ENCODE measurements around the gene DGKD. TPM values are rescaled to one million over a fixed set of nuclear protein-coding genes. Genes with fewer than 3 reads are reported as not detected.
A peak's percentile ranks its signal among the peaks of the same experiment; 100 is the strongest.

The DGKD gene
- total and polyA plus RNA-seq, 4 donors, result 26.0 to 75.0 (median 43.8) TPM

DNA sequence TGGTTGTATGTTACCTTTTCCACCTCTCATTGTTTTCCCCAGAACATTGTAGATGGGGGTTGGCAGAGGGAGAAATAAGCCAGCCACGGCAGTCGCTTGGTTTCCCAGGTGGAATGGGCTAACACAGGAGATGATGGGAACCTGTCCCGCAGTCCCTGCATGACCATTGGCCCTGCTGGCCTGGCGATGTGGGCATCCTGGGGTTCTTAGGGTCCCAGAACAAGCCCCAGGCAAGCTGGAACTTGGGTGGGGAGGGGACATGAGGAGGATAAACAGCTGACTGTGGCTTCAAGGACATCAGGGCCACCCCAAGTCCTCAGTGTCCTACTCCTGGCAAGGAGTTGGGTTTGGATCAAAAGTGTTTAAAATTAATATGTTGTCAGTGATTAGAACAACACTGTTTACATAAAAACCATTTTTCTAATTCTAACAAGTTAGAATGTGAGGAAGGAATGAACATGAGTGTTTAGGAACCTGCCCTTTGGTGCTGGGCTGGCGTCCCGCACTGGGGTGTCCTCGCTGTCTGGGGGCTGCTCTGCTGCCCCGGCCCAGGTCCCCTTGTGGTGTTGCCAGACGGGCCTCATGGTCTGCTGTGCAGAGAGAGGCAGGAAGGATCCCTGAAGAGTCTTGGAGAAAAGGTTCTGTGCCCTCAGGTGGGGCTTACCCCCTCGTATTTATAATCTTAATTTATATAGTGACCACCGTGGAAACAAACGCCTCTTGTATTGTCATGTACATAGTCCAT is 117.2 kb downstream of the DGKD start:
- DNase-seq (ENCODE audit: low read depth in 4 of 6, low spot score in 6 of 6), result no peak
- Histone ChIP-seq H3K9me3 (ENCODE audit: control insufficient read depth, insufficient read depth, low read length) (no peaks in the 10 kb centered on the region), H3K4me3 (ENCODE audit: low read depth, low read length) (no peak overlapping the region), H3K4me1 (ENCODE audit: control insufficient read depth, insufficient read depth, low read length) (peaks cover 20% of the 10 kb centered on the region), H3K27me3 (ENCODE audit: control insufficient read depth, insufficient read depth, low read length) (no peaks in the 10 kb centered on the region), H3K36me3 (ENCODE audit: control insufficient read depth, insufficient read depth, low read length) (peaks cover 87% of the 10 kb centered on the region), H3K27ac (ENCODE audit: low read depth, low read length) (no peak overlapping the region)
- 100% methylated on average over 7 of the region's 12 CpGs for WGBS (ENCODE audit: insufficient coverage)

DNA sequence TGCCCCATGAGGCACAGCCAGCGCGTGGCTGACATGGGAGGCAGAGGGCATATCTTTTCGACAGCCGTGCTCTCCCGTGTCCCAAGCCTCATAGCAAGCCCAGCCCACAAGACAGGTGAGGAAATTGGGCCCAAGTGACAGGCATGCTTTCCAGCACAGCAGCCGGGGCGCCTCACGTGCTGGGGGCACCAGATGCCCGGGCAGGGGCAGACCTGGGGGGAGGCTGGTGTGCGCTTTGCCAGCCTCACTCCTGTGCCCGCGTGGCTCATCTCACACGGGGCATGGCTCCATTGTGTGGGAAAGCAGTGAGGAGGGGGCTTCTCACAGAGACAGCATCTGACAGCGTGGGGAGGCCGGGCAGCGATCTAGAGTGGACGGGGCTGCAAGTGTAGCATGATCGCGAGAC is 119.1 kb downstream of the DGKD start:
- WGBS (ENCODE audit: insufficient coverage), result 92% methylated on average over 16 of the region's 19 CpGs
- DNase-seq (ENCODE audit: low read depth in 4 of 6, low spot score in 6 of 6), result no peak

DNA sequence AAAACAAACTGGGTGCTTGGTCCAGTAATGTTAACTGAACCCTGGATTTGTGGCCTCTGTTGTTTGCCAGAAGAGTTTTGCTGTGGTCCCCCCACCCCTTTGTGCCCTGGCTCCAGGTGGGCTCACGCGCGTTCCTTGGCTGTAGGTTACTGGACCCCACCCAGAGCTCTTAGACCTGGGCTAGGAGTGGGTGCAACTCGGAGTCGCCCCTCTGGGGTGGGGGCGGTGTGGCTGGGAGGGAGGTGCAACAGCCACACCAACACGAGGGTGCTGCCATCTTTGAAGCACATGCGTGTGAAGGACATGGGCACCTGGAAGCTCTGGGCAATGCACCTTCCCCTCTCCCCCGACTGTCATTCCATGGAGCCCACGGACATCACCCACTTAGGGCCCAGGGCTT is 119.6 kb downstream of the DGKD start:
- WGBS (ENCODE audit: insufficient coverage), result 94% methylated on average over 10 of the region's 10 CpGs
- H3K4me3 ChIP-seq (ENCODE audit: low read depth, low read length), result no peak overlapping the region
- peaks cover 20% of the 10 kb centered on the region for H3K4me1 ChIP-seq (ENCODE audit: control insufficient read depth, insufficient read depth, low read length)
- no peak for DNase-seq (ENCODE audit: low read depth in 4 of 6, low spot score in 6 of 6)
- H3K9me3 ChIP-seq (ENCODE audit: control insufficient read depth, insufficient read depth, low read length), result no peaks in the 10 kb centered on the region
- H3K27me3 ChIP-seq (ENCODE audit: control insufficient read depth, insufficient read depth, low read length), result no peaks in the 10 kb centered on the region
- no peak overlapping the region for H3K27ac ChIP-seq (ENCODE audit: low read depth, low read length)
- peaks cover 82% of the 10 kb centered on the region for H3K36me3 ChIP-seq (ENCODE audit: control insufficient read depth, insufficient read depth, low read length)

More for the DNA sequence above, 119.1 kb downstream of the DGKD start:
- Histone ChIP-seq H3K36me3 (ENCODE audit: control insufficient read depth, insufficient read depth, low read length) (peaks cover 87% of the 10 kb centered on the region), H3K4me3 (ENCODE audit: low read depth, low read length) (no peak overlapping the region), H3K4me1 (ENCODE audit: control insufficient read depth, insufficient read depth, low read length) (peaks cover 20% of the 10 kb centered on the region), H3K27ac (ENCODE audit: low read depth, low read length) (no peak overlapping the region), H3K9me3 (ENCODE audit: control insufficient read depth, insufficient read depth, low read length) (no peaks in the 10 kb centered on the region), H3K27me3 (ENCODE audit: control insufficient read depth, insufficient read depth, low read length) (no peaks in the 10 kb centered on the region)

DNA sequence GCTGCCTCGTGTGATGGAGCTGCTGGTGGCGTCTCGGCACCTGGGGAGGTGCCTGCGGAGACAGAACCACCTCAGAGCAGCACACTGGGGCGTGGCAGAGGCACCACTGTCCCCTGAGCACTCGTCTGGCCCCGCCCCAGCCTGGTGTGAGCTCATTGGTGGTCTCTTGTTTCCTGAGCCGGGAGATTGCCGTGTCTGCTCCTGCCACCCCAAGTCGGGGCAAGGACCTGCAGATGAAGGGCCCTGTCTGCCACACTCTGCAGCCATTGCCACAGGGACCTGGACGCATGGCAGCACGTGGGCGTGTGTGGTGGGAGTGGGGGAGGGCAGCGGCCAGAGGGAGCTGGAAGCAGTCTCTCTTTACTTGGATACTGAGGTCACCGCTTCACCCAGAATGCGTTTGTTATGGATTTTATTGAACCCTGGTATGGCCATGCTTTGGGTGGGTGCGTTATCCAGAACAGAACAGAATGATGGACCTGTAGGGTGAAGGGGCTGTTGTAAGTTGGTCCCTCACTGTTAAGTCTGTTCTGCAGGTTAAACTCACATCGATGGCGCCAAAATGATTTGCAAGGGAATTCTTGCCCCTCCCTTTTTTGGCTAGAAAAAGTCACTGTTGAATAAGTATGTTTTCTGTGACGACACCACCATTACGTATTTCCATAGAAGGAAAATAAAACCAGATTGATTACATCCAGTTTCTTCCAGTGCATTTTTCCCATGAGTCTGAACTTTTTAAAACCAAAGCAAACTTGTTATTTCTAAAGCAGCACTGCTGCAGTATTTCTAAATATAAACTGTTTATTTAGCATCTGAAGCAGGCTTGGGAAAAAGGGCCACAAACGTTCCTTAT is 120.2 kb downstream of the DGKD start:
- peaks cover 15% of the 10 kb centered on the region for H3K4me1 ChIP-seq (ENCODE audit: control insufficient read depth, insufficient read depth, low read length)
- H3K27me3 ChIP-seq (ENCODE audit: control insufficient read depth, insufficient read depth, low read length), result no peaks in the 10 kb centered on the region
- H3K4me3 ChIP-seq (ENCODE audit: low read depth, low read length), result no peak overlapping the region
- H3K9me3 ChIP-seq (ENCODE audit: control insufficient read depth, insufficient read depth, low read length), result no peaks in the 10 kb centered on the region
- peaks cover 77% of the 10 kb centered on the region for H3K36me3 ChIP-seq (ENCODE audit: control insufficient read depth, insufficient read depth, low read length)
- DNase-seq (ENCODE audit: low read depth in 4 of 6, low spot score in 6 of 6), result no peak
- 80% methylated on average over 17 of the region's 22 CpGs for WGBS (ENCODE audit: insufficient coverage)
- H3K27ac ChIP-seq (ENCODE audit: low read depth, low read length), result no peak overlapping the region

DNA sequence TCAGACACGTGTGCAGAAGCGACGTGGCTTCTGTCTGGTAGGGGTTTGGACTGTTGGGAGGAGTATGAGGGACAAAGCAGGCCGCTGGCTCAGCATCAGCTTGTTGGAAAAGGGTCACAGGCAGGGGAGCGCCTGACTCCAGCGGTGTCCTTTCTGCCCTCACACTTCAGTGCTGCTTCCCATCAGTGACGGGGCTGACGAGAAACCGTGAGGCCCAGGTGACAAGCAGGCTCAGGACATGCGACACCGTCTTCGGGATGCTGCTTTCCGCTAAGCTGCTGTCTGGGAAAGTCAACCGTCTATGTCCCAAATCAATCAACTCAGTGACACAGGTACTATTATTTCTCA is 121.7 kb downstream of the DGKD start:
- Histone ChIP-seq H3K4me1 (ENCODE audit: control insufficient read depth, insufficient read depth, low read length) (peaks cover 13% of the 10 kb centered on the region), H3K27ac (ENCODE audit: low read depth, low read length) (no peak overlapping the region), H3K9me3 (ENCODE audit: control insufficient read depth, insufficient read depth, low read length) (no peaks in the 10 kb centered on the region), H3K4me3 (ENCODE audit: low read depth, low read length) (no peak overlapping the region), H3K36me3 (ENCODE audit: control insufficient read depth, insufficient read depth, low read length) (peaks cover 77% of the 10 kb centered on the region), H3K27me3 (ENCODE audit: control insufficient read depth, insufficient read depth, low read length) (no peaks in the 10 kb centered on the region)
- no peak for DNase-seq (ENCODE audit: low read depth in 4 of 6, low spot score in 6 of 6)
- 86% methylated on average over 12 of the region's 14 CpGs for WGBS (ENCODE audit: insufficient coverage)

DNA sequence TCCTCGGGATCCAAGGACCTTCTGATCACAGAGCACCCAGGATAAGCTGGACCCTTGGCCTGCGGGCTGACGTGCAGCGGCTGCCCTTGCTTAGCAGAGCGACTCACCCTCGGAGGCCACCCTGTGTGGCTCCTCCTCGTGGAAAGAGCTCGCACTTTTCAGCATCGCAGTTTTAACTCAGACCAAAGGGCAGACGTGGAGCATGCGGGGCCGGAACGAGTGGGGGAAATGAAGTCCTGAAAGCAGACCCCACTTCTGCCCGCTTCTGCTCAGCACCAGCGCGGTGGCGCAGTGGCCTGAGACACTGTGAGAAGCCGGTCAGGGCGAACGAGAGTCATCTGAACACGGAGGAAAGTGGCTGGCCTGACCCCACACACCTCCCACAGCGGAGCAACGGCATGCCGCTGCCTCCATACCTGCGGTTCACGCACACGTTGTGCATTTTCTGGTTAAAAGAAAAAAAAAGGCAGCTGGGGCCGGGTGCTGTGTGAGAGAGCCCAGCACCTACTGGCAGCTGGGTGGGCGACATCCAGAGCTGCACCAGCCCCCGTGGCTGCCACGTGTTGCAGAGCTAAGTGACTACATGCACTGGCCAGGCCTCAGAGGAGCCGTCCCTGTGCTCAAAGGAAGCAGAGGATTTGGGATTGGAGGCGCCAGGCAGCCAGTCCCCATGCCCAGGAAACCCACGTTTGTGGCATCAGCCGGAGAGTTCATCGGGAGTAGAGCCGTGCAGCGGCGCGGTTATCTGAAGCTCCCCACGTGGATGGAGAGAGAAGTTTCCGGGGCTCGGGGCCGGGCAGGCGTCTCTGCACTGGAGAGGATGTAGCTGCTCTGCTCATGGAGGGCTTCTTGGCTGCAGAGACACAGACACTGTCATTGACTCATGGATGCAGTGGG is 122.6 kb downstream of the DGKD start:
- H3K4me3 ChIP-seq (ENCODE audit: low read depth, low read length), result no peak overlapping the region
- no peaks in the 10 kb centered on the region for H3K27me3 ChIP-seq (ENCODE audit: control insufficient read depth, insufficient read depth, low read length)
- WGBS (ENCODE audit: insufficient coverage), result 93% methylated on average over 40 of the region's 45 CpGs
- no peak for DNase-seq (ENCODE audit: low read depth in 4 of 6, low spot score in 6 of 6)
- no peak overlapping the region for H3K27ac ChIP-seq (ENCODE audit: low read depth, low read length)
- H3K4me1 ChIP-seq (ENCODE audit: control insufficient read depth, insufficient read depth, low read length), result peaks cover 20% of the 10 kb centered on the region
- peaks cover 75% of the 10 kb centered on the region for H3K36me3 ChIP-seq (ENCODE audit: control insufficient read depth, insufficient read depth, low read length)
- no peaks in the 10 kb centered on the region for H3K9me3 ChIP-seq (ENCODE audit: control insufficient read depth, insufficient read depth, low read length)

DNA sequence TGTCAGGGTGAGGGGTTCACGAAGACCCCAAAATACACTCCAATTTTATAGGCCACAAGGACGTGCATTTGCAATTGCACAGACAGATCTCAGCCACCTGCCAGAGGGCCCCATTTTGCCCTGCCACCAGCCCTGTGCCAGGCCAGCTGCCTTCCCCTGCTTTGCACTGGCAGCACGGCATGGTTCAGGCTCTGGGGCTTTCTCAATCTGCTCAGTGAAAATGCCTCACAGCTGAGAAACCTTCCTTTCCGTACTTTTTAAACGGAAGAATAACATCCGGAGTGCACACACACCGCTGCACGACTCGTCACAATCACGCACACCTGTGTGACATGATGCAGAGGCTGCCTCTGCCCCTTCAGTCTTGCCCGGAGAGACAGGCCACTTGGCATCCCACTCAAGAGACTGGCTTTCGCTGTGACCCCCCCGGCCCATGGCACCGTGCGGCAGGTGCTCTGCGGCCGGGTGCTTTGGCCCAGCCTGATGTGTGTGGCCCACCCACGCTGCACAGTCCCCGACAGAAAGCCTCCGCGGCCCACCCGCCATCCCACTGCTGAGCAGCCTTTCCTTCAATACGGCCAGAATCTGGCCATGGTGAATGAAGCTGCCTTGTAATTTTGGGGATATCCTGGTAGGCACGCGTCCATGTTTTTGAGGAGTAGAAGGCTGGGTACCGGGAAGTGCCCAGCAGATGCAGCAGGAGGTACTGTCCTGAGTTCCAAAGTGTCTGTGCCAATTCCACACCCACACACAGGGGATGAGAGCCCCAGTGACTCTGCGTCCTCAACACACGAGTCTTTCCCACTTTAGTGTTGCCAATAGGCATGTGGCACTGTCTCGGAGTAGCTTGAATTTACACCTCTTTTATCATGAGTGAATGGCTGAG is 123.5 kb downstream of the DGKD start:
- 84% methylated on average over 23 of the region's 29 CpGs for WGBS (ENCODE audit: insufficient coverage)
- H3K4me3 ChIP-seq (ENCODE audit: low read depth, low read length), result no peak overlapping the region
- peaks cover 75% of the 10 kb centered on the region for H3K36me3 ChIP-seq (ENCODE audit: control insufficient read depth, insufficient read depth, low read length)
- peak in 1 of 6 donors; percentile 37 for DNase-seq (ENCODE audit: low read depth in 4 of 6, low spot score in 6 of 6)
- H3K27ac ChIP-seq (ENCODE audit: low read depth, low read length), result no peak overlapping the region
- no peaks in the 10 kb centered on the region for H3K27me3 ChIP-seq (ENCODE audit: control insufficient read depth, insufficient read depth, low read length)
- peaks cover 20% of the 10 kb centered on the region for H3K4me1 ChIP-seq (ENCODE audit: control insufficient read depth, insufficient read depth, low read length)
- H3K9me3 ChIP-seq (ENCODE audit: control insufficient read depth, insufficient read depth, low read length), result no peaks in the 10 kb centered on the region

DNA sequence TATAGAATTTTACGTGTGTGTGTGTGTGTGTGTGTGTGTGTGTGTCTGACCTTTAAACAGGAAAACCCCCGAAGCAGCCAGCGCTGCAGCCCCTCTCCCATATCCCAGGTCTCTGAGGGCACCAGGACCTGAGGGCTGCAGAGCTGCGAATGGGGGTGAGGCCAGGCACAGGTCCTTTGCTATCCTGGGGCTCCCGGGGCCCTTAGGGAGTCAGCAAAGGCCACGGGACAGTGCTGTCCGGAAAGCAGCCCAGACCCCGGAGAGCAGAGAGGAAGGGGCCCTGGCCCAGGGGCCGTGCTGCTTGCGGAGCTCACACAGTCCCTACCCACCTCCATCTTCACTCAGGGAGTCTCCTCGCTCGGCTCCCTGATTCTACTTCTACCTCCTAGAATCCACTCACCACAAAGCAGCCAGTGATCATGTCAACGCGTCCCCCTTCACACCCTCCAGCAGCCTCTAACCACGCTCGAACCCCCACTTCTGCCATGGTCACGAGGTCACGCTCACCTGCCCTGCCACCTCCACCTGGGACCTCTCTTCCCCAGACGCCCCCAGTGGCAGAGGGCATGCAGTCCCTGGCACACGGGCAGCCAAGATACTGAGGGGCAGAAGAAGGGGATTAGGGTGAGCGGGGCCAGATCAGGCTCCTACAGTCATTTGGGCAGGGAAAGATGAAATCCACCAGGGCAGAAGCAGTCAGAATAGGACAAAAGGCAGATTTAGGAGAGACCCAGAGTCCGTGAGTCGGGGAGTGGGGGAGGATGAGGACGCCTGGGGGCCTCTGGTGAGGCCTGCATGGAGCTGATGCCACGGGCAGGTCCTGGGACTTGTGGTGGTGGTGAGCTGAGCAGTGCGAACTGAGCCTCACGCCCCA is 125.6 kb downstream of the DGKD start:
- Histone ChIP-seq H3K4me3 (ENCODE audit: low read depth, low read length) (no peak overlapping the region), H3K9me3 (ENCODE audit: control insufficient read depth, insufficient read depth, low read length) (no peaks in the 10 kb centered on the region), H3K27ac (ENCODE audit: low read depth, low read length) (no peak overlapping the region), H3K36me3 (ENCODE audit: control insufficient read depth, insufficient read depth, low read length) (peaks cover 70% of the 10 kb centered on the region), H3K27me3 (ENCODE audit: control insufficient read depth, insufficient read depth, low read length) (no peaks in the 10 kb centered on the region), H3K4me1 (ENCODE audit: control insufficient read depth, insufficient read depth, low read length) (peaks cover 17% of the 10 kb centered on the region)
- DNase-seq (ENCODE audit: low read depth in 4 of 6, low spot score in 6 of 6), result no peak
- 91% methylated on average over 24 of the region's 27 CpGs for WGBS (ENCODE audit: insufficient coverage)

Data from spinal cord (tissue), 10 donors.